ENCODE measurements around the gene FYN.

The FYN gene

GRCh38 chr6:111745636-111746035, 127.6 kb downstream of the FYN start:
- DNase-seq, result no peak

- no peak for DNase-seq
Observed at GRCh38 chr6:111745186-111745585, 128.1 kb downstream of the FYN start.

- DNase-seq, result no peak
Observed at GRCh38 chr6:111743862-111744692, 129.2 kb downstream of the FYN start.

- DNase-seq, result no peak
Observed at GRCh38 chr6:111743360-111743759, 129.9 kb downstream of the FYN start.

- DNase-seq, result no peak
Observed at GRCh38 chr6:111741177-111741952, 131.9 kb downstream of the FYN start.

GRCh38 chr6:111740506-111740905, 132.7 kb downstream of the FYN start:
- no peak for DNase-seq

- DNase-seq, result no peak
Observed at GRCh38 chr6:111739257-111739696, 134.0 kb downstream of the FYN start.

- no peak for DNase-seq
Observed at GRCh38 chr6:111738631-111739030, 134.6 kb downstream of the FYN start.

GRCh38 chr6:111738156-111738555, 135.1 kb downstream of the FYN start:
- DNase-seq, result no peak

GRCh38 chr6:111737065-111737521, 136.2 kb downstream of the FYN start:
- DNase-seq, result no peak

- DNase-seq, result no peak
Observed at GRCh38 chr6:111736005-111736608, 137.1 kb downstream of the FYN start.

GRCh38 chr6:111734068-111735061, 138.9 kb downstream of the FYN start:
- DNase-seq, result no peak

- DNase-seq, result no peak
Observed at GRCh38 chr6:111732390-111732789, 140.9 kb downstream of the FYN start.

GRCh38 chr6:111731456-111732195, 141.6 kb downstream of the FYN start:
- DNase-seq, result no peak

- no peak for DNase-seq
Observed at GRCh38 chr6:111730864-111731263, 142.4 kb downstream of the FYN start.

- no peak for DNase-seq
Observed at GRCh38 chr6:111727802-111728201, 145.4 kb downstream of the FYN start.

- DNase-seq, result no peak
Observed at GRCh38 chr6:111727041-111727440, 146.2 kb downstream of the FYN start.

- DNase-seq, result no peak
Observed at GRCh38 chr6:111725446-111726112, 147.7 kb downstream of the FYN start.

- no peak for DNase-seq
Observed at GRCh38 chr6:111724505-111724904, 148.7 kb downstream of the FYN start.

- no peak for DNase-seq
Observed at GRCh38 chr6:111724039-111724438, 149.2 kb downstream of the FYN start.

GRCh38 chr6:111723412-111723970, 149.8 kb downstream of the FYN start:
- no peak for DNase-seq

All from DMS79 (cell line).